Suprapubic skin (tissue), 4 donors: ENCODE measurements around the gene RBM17.

ENCODE experiments used
- CTCF ChIP-seq, 2 donors: fragments of 200-600 bp in 1 of 2; fragments of 450-650 bp in 1 of 2; sonication (generic) in 1 of 2; IDR thresholded peaks; one replicate each; pipeline ENCODE4 v1.5.1; 2016 to 2019; ENCODE audit warnings: antibody characterized with exemption in 2 of 2, mild to moderate bottlenecking in 1 of 2, moderate library complexity in 1 of 2
- POLR2A ChIP-seq, 2 donors: fragments of 450-650 bp; IDR thresholded peaks; one replicate each; pipeline ENCODE4 v1.6.1; 2017; ENCODE audit warnings: antibody characterized with exemption in 2 of 2, mild to moderate bottlenecking in 2 of 2, moderate library complexity in 2 of 2
- POLR2AphosphoS5 ChIP-seq, 3 donors: sonication (generic); formaldehyde crosslinking; IDR thresholded peaks; one replicate each; pipeline ENCODE4 v1.6.1; 2017; ENCODE audit warnings: antibody characterized with exemption in 3 of 3

GRCh38 chr10:6138456-6138855 is 49.6 kb downstream of the RBM17 start:
- no peak for TF ChIP-seq CTCF (IDR thresholded peaks at IDR 0.05)
- no peak for TF ChIP-seq POLR2A (IDR thresholded peaks at IDR 0.05)
- no peak for TF ChIP-seq POLR2AphosphoS5 (IDR thresholded peaks at IDR 0.05)
